Stimulated activated CD4-positive, alpha-beta T cell treated with anti-CD3 and anti-CD28 coated beads, TNF-alpha, amount 100 ng/mL, for 48 hours (primary cell): ENCODE results near the gene TEX11.

Source experiments
- DNase-seq, 3 donors: peaks; one replicate each; pipeline ENCODE4 v3.0.0-alpha.2; 2020; ENCODE audit warnings: low read depth in 3 of 3

The TEX11 gene

GRCh38 chrX:70496491-70496890, 412.0 kb downstream of the TEX11 start:
- no peak for DNase-seq

- peak in 1 of 3 donors; percentile 17 for DNase-seq
These were observed 414.1 kb downstream of the TEX11 start for GRCh38 chrX:70494441-70494840.

- DNase-seq, result no peak
These were observed 419.7 kb downstream of the TEX11 start for GRCh38 chrX:70488856-70489255.

DNA sequence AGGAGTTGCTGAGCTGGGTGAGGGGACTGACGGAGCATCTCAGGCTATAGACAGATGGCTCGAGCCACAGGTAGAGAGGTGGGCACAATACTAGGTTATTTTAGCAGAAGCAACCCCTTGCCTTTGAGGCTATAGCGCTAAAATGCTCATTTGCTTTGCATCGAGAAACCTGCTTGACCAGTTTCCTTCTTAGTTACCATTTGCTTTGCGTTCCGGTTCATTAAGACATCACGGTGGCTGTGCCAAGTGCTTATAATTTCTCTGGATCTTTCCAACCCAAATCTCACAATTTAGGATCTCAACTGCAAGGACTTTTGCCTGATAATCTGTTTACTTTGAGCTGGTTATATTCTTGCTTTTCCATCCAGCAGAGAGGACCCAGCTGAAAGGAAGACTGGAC, 423.0 kb downstream of the TEX11 start:
- DNase-seq, result no peak

GRCh38 chrX:70482300-70482699, 426.2 kb downstream of the TEX11 start:
- DNase-seq, result no peak

- DNase-seq, result no peak
These were observed 426.8 kb downstream of the TEX11 start for GRCh38 chrX:70481471-70482270.

GRCh38 chrX:70480660-70481018, 427.9 kb downstream of the TEX11 start:
- DNase-seq, result no peak

DNA sequence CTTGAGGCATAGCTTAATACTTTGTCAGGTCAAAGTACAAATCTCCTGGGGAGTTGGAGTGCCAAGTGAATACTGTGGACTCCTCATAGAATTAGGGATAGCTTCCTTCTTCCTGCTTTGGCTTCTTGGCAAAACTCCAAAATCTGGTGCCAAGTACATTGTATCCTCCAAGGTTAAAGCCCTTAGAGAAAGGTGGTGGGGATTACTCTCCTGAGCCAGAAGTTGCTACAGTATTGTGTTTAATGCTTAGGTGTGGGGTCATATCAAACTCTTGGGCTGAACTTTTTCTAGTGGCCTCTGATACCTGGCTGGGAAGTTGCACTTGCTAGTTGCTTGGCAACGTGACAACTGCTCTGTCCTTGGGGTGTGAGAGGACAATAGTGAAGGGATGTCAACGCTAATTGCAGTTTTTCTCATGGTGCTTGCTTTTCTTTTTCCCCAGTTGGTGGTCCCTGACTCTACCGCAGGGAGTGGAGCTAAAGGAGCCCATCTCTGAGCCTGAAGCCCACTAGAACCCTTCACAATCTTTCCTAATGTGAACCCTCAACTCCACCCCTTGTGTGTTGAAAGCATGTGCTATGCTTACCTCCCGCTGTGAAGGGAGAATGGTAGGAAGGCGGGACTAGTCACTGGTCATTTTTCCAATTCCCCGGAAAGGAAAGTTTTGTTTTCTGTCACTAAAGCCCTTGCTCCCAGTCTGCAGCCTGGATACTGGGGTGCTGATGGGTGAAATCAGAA, 428.4 kb downstream of the TEX11 start:
- no peak for DNase-seq

- no peak for DNase-seq
These were observed 429.1 kb downstream of the TEX11 start for GRCh38 chrX:70479247-70479921.
